ENCODE results near the gene PTCD1.
"Not testable (repeated sequence)": the region's sequence is repeated elsewhere in the genome, so short reads cannot be mapped to it uniquely, and the experiment has no call there.

PTCD1 gene

GRCh38 chr7:99385564-99385963 is 53.0 kb downstream of the PTCD1 start:
- FAIRE-seq = no peak

DNA sequence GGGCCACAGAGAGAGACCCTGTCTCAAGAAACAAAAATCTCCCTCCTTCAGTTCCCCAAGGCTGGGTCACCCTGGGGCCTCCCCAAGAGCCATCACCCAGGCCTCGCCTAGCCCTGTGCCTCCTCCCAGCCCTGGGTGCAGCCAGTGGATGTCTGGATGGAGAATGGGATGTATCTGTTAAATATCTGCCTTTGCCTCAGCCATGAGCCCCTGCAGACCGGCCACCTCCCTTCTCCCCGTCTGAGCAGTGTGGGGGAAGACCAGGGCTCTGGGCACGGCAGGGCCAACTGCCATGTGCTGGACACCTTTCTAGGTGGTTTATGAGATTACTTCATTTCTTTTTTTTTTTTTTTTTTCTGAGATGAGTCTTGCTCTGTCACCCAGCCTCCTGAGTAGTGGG is 54.1 kb downstream of the PTCD1 start:
- no peak for FAIRE-seq

- FAIRE-seq = no peak
These were observed 54.7 kb downstream of the PTCD1 start for GRCh38 chr7:99383791-99384370.

DNA sequence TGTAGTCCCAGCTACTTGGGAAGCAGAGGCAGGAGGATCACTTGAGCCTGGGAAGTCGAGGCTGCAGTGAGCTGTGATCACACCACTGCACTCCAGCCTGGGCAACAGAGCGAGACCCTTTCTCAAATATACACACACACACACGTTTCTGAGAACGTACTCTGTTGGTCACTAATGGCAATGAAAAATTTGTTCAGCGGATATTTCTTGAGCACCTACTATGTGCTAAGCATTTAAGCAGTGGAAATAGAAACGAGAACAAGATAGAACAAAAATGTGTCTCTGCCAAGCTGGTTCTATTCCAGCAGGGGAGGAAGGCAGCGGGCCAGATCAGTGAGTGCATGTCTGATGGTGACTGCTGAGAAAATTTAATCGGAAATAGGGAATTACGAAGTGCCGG is 55.4 kb downstream of the PTCD1 start:
- no peak for FAIRE-seq

DNA sequence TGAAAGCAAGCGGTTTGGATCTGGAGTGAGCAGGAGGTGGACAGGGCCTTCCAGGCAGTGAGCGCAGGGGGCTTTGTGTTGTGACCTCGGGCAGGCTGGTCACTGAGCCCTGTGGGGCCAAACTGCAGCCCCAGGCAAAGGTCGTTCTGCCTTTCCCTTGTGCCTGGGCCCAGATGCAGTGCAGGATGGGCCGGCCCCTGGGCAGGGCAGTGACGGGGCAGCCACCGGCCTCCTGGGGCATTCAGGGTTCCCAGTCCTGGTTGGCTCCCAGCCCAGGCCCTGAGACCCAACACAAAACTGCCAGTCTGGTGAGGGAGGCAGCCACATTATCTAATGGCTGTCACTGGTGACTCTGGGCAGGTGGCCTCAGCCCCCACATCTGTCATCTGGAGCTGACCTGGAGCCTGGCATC is 56.9 kb downstream of the PTCD1 start:
- no peak for FAIRE-seq

GRCh38 chr7:99380823-99381663 is 57.6 kb downstream of the PTCD1 start:
- FAIRE-seq = no peak

GRCh38 chr7:99380032-99380822 is 58.4 kb downstream of the PTCD1 start:
- FAIRE-seq = no peak

DNA sequence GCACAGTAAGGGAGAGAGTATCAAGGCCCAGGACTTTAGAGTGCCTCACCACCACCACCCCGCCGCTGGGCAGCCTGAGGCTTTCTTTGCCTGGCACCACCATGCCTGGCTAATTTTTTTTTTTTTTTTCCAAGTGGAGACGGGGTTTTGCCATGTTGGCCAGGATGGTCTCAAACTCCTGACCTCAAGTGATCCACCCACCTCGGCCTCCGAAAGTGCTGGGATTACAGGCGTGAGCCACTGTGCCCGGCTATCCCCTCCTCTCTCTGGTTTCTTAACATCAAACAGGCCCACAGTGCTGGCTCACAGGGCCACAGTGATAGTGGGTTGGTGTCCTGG is 58.9 kb downstream of the PTCD1 start:
- not testable (repeated sequence) for FAIRE-seq

- FAIRE-seq = no peak
These were observed 59.5 kb downstream of the PTCD1 start for GRCh38 chr7:99379043-99379577.

- FAIRE-seq = no peak
These were observed 63.4 kb downstream of the PTCD1 start for GRCh38 chr7:99375070-99375807.

- FAIRE-seq = no peak
These were observed 64.2 kb downstream of the PTCD1 start, which contains the start of gene ARPC1B for GRCh38 chr7:99374111-99375064. Gene ARPC1B (plus strand): TSS chr7:99374730. CDS start chr7:99385715, 10,985 bp downstream.

GRCh38 chr7:99373091-99374066 is 65.2 kb downstream of the PTCD1 start:
- no peak for FAIRE-seq

GRCh38 chr7:99372275-99373090 is 66.1 kb downstream of the PTCD1 start:
- no peak for FAIRE-seq

DNA sequence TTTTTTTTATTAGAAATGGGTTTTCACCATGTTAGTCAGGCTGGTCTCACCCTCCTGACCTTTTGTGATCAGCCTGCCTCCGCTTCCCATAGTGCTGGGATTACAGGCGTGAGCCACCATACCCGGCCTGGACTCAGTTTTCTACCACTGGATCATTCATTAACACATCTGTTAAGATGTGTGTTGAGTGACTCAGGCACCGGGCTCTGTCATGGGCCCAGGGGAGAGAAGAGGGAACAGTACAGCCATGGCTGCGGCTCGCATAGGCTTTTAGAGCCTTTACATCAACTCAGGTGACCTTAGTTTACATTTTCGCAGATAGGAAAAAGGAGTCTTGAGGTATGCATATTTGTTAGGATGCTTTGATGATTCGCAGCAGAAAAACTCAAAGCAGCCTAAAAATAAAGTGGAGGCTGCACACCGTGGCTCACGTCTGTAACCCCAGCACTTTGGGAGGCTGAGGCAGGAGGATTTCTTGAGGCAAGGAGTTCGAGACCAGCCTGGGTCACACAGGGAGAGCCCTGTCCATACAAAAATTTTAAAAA is 67.2 kb downstream of the PTCD1 start:
- FAIRE-seq = no peak

- FAIRE-seq = no peak
These were observed 68.7 kb downstream of the PTCD1 start for GRCh38 chr7:99369767-99370391.

GRCh38 chr7:99368750-99369389 is 69.7 kb downstream of the PTCD1 start:
- no peak for FAIRE-seq
